Stimulated activated CD4-positive, alpha-beta T cell treated with anti-CD3 and anti-CD28 coated beads, Interleukin-4, amount 100 ng/mL, for 1 hour (primary cell): ENCODE results near the gene AGBL1.
"Not testable (repeated sequence)": the region's sequence is repeated elsewhere in the genome, so short reads cannot be mapped to it uniquely, and the experiment has no call there.

ENCODE experiments used
- DNase-seq: peaks from one replicate; pipeline ENCODE4 v3.0.0-alpha.2; 2020

The AGBL1 gene

GRCh38 chr15:86842199-86842598 lies 762.5 kb downstream of the AGBL1 start:
- no peak for DNase-seq

- DNase-seq, result no peak
Observed at GRCh38 chr15:86846036-86846435, 766.4 kb downstream of the AGBL1 start.

DNA sequence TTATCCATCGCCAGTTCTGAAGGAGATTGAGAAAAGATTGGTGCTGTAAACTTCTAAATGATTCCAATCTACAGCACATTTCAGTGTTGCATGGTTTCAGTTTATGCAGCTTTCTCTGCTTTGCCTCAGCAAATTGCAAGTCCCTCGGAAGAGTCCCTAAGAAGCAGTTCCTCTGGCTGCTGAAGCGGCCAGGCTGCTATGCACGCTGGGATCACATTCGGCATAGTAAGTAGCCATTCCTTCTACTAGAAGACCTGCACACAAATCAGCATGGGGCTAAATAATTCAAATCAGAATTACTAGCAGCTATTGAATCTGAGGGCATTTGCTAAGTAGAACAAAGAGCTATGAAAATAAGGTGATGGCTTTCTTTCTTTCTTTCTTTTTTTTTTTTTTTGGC lies 769.5 kb downstream of the AGBL1 start:
- DNase-seq, result no peak

DNA sequence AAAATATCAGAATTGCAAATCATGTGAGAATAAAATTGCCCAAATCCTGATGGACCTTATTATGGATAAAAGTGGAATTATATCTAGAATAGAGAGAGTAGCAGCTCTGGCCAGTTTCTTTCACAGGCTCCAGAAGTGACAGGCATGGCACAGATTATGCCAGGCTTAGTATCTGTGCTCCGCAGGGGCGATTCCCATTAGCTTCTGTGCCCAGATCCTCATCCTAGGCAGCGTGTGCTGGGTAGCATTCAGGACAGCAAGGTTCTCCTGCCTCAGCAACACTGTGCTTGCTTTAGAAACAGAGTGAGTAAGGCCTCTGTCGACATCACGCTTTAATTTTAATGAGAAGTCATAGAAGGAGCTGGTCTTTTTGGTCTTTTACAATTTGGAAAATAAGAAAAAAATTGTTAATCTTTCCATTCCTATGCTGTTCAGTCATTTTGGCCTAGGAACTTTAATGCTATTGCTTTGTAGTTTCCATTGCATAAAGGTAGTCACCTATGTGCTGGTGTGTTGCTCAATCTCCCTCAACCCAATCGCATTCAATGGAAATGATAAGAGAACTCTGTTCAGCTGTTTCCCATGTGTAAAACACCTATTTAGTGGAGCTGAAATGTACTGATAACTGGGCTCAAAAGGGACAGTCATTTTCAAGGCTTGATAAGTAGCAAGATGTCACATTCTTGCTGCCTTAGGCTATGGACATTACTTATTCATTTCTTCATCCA lies 770.1 kb downstream of the AGBL1 start:
- DNase-seq, result no peak

- DNase-seq, result no peak
Observed at GRCh38 chr15:86850939-86851338, 771.3 kb downstream of the AGBL1 start.

- no peak for DNase-seq
Observed at GRCh38 chr15:86852741-86853140, 773.1 kb downstream of the AGBL1 start.

GRCh38 chr15:86854176-86854575 lies 774.5 kb downstream of the AGBL1 start:
- no peak for DNase-seq

DNA sequence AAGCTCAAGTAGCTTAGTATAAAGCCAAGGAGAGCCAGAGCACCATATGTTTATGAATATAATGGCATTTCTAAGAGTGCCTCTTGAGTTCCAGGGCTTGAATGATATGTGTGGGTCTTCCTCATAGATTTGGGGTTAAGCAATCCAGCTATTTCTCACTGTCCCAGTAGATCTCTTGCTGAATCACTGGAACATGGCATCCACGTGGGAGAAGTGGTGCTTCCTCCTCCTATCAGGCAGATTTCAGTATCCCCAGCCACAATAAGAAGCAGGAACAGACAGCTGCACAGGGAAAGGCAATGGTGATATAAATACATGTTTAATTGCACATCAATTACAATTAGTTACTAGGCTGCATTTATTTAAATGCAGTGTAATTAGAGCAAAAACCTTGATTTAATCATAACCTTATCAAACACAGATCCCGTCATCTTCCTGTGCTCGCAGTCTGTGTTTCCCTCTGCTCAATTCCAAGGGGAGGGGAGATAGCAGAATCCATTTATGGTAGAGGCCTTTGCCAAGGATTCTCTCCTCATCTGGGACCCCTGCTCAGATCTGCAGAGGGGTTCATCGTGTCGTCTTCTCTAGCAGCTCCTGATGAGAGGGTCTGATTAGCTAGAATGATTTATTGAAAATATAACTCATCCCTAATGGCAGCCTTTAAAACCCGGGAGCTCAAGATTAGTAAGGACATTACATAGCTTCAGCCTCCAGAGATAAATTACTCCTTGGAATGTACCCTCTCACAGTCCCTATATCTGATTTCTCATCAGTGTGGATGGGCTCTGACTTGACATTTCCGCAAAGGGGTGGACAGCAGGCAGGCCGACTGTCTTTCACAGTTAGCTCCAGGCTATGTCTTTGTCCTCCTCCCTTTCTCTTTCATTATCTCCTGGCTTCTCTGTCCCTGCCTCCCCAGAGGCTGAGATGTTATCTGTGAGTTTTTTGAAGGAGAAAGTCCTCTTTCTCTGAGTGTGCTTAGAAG lies 775.9 kb downstream of the AGBL1 start:
- no peak for DNase-seq

DNA sequence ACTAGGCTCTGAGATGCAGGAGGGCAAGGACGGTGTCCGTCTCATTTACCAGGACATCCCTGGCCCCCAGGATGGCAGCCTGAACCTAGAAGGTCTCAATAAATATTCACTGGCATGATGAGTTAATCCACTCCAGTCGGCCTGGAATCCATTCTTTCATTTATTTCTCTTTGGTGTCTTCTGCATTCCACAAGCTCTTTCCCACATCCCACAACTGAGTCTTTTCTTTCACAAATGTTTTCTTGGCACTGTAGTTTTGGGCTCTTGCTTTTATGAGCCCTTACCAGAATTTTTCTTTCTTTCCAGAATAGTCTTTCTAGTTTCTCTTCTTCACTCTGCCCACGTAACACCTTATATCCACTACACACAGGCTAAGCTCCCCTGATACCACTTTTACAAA lies 778.0 kb downstream of the AGBL1 start:
- DNase-seq, result no peak

GRCh38 chr15:86863226-86863915 lies 783.7 kb downstream of the AGBL1 start:
- DNase-seq, result no peak

DNA sequence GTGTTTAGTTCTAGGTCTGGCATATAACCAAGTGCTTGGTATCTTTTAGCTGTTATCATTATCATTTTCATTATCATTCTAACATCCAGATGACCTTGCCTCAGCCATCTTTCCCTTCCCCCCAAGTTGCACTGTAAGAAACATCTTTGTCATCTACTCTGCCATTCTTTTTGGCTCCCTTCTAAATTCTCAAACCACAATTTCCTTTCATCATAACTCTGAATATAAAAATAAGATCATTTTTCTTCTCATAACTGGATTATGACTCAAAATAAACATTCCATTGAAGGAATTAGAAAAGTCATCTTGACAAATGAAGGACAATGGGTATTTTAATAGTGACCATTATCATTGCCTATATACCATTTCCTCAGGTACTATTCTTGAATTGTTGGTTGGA lies 786.2 kb downstream of the AGBL1 start:
- DNase-seq, result no peak

- DNase-seq, result no peak
Observed at GRCh38 chr15:86870846-86871245, 791.2 kb downstream of the AGBL1 start.

- DNase-seq, result no peak
Observed at GRCh38 chr15:86871964-86872363, 792.3 kb downstream of the AGBL1 start.

DNA sequence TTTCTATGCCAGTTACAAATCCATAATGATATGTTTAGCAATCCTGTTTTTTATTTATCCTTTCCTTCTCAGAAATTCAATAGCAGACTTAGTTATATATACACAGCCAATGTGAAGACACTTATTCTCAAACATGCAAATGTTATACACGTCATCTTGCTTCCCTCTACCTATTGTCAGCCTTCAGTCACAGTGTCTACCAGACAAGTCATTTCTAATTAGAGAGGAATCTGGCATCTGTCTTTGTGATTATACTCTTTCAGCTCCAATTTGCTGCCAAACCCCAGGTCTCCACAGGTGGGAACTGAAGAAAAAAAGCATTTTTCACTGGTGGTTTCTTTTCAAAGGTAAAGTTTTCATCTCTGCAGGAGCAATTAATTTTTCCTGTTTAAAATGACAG lies 793.1 kb downstream of the AGBL1 start:
- no peak for DNase-seq

DNA sequence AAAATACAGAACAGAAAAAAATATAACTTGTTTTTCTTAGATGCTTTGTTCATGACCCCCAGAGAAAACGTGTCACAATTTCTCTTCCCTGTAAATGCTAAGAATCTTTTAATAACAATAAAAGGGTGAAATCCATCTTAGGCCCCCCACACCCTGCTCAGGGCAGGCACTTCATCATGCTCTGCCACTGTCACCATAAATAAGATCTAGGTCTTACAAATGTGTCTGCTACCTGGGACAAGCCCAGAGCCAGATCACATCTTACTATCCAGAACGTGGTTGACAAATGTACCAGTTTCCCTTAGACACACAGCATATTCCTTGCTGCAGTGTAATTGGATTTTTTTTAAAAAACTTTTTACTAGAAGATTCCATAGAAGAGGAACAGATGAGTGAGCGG lies 795.4 kb downstream of the AGBL1 start:
- no peak for DNase-seq

- no peak for DNase-seq
Observed at GRCh38 chr15:86876387-86876944, 796.8 kb downstream of the AGBL1 start.

- no peak for DNase-seq
Observed at GRCh38 chr15:86877171-86877631, 797.5 kb downstream of the AGBL1 start.

- not testable (repeated sequence) for DNase-seq
Observed at GRCh38 chr15:86878844-86879243, 799.2 kb downstream of the AGBL1 start.

- no peak for DNase-seq
Observed at GRCh38 chr15:86879250-86880229, 799.9 kb downstream of the AGBL1 start.

GRCh38 chr15:86885616-86886015 lies 805.9 kb downstream of the AGBL1 start:
- DNase-seq, result no peak

DNA sequence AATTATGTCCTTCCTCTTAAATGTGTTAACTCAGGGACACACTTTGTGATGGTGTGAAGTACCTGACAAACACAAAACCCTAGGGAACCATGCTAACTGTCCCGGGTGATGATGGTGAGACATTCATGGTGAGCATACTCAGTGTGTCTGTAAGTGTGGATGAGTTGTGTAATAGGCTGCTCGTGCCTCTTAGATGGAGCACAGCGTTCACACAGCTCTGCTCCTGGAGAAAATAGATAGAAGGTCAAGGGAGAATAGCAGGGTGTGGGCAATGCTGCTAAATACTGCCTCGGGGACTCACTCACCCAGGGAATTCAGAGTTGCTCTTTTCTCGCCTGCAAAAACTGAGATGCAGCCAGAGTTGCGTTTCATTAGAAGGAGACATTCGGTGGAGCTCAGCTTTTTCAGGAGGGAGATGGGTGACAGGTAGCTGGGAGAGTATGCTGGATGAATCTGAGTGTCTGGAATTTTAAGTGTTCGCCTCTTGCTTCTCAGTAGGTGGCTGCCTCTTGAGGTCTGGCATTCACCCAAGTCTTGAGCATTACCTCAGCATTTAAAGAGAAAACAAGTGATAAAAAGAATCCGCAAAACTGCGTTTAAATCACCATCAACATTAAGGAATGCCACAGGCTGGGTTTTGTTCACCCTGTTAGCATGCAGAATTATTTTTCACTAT lies 813.2 kb downstream of the AGBL1 start:
- no peak for DNase-seq
